Spleen (tissue), 11 donors: ENCODE measurements around the gene ANKRD2. TPM values are rescaled to one million over a fixed set of nuclear protein-coding genes. Genes with fewer than 3 reads are reported as not detected.

Source experiments
- DNase-seq: peaks from one replicate; pipeline ENCODE4 v3.0.0-alpha.2; 2020
- H3K27ac ChIP-seq, 8 donors: fragments of 200-600 bp; sonication (generic) in 7 of 8; 1 replicate in 4 of 8; 2 replicates in 4 of 8; pipeline versions ENCODE4 v1.5.0 to v1.8.0; 2016 to 2021; ENCODE audit warnings: inconsistent platforms in 4 of 8, mild to moderate bottlenecking in 4 of 8, moderate library complexity in 1 of 8
- H3K27me3 ChIP-seq, 7 donors: fragments of 200-600 bp; sonication (generic) in 6 of 7; replicated peaks in 1 of 7; 1 replicate in 4 of 7; 2 replicates in 3 of 7; pipeline versions ENCODE4 v1.5.0 to v1.8.0; 2016 to 2021; ENCODE audit warnings: inconsistent platforms in 3 of 7, mild to moderate bottlenecking in 1 of 7
- H3K36me3 ChIP-seq, 6 donors: fragments of 200-600 bp; sonication (generic) in 5 of 6; 1 replicate in 4 of 6; 2 replicates in 2 of 6; pipeline versions ENCODE4 v1.5.0 to v1.8.0; 2016 to 2021; ENCODE audit warnings: inconsistent platforms in 2 of 6
- H3K4me1 ChIP-seq, 6 donors: fragments of 200-600 bp; sonication (generic) in 5 of 6; 1 replicate in 3 of 6; 2 replicates in 3 of 6; pipeline versions ENCODE4 v1.5.0 to v1.8.0; 2016 to 2021; ENCODE audit warnings: inconsistent platforms in 3 of 6
- H3K4me3 ChIP-seq, 8 donors: fragments of 200-600 bp; sonication (generic) in 7 of 8; 1 replicate in 4 of 8; 2 replicates in 4 of 8; pipeline versions ENCODE4 v1.5.0 to v1.8.0; 2016 to 2021; ENCODE audit warnings: inconsistent platforms in 4 of 8, mild to moderate bottlenecking in 4 of 8, moderate library complexity in 2 of 8
- H3K9me3 ChIP-seq, 8 donors: fragments of 200-600 bp; sonication (generic) in 7 of 8; 1 replicate in 4 of 8; 2 replicates in 4 of 8; pipeline versions ENCODE4 v1.5.0 to v1.8.0; 2016 to 2021; ENCODE audit warnings: inconsistent platforms in 4 of 8
- POLR2A ChIP-seq, 3 donors: fragments of 450-650 bp; IDR thresholded peaks; one replicate each; pipeline ENCODE4 v1.5.1; 2017; ENCODE audit warnings: antibody characterized with exemption in 3 of 3, mild to moderate bottlenecking in 1 of 3
- POLR2AphosphoS5 ChIP-seq, 3 donors: sonication (generic); formaldehyde crosslinking; IDR thresholded peaks; one replicate each; pipeline ENCODE4 v1.5.1; 2017; ENCODE audit warnings: antibody characterized with exemption in 3 of 3
- WGBS, 5 donors: extraction: QIAGEN DNeasy Blood & Tissue Kit in 3 of 5; methylation state at CpG; one replicate each; pipeline versions ENCODE4 v1.1.5 to v1.1.7; 2013 to 2018; 5-methylcytosine and 5-hydroxymethylcytosine counted together
- intact Hi-C: fragments of 100-400 bp; cut with DNase I; formaldehyde crosslinking; loops from one replicate; pipeline ENCODE4 v1.15.0; 2023; ENCODE audit warnings: low total_unique reads
- polyA plus RNA-seq, 3 donors: library from polyadenylated mRNA; stranded (reverse); fragments of 200-250 nt; gene quantifications; one replicate each; pipeline ENCODE4 v1.2.1, GENCODE V29; 2013
- total RNA-seq, 7 donors: library from RNA; depleted of rRNA in 3 of 7; stranded (reverse); fragments of >200 nt in 3 of 7; fragmentation: NEBNext Ultra II Directional in 4 of 7; extraction: Animal tissue kit (Norgen Biotek cat#: 25700) in 4 of 7; gene quantifications; one replicate each; pipeline versions ENCODE4 v1.1.0 to v1.2.1, GENCODE V29; 2016 to 2021
- TF ChIP-seq, protein P1 (sequence below), 11 experiments: fragments of 200-600 bp in 7 of 11; fragments of 450-650 bp in 4 of 11; sonication (generic) in 4 of 11; IDR thresholded peaks in 8 of 11; conservative IDR thresholded peaks in 3 of 11; 1 replicate in 7 of 11; 2 replicates in 4 of 11; pipeline versions ENCODE4 v1.4.0 to v1.8.0; 2016 to 2021; ENCODE audit warnings: antibody characterized with exemption in 11 of 11, inconsistent platforms in 4 of 11, mild to moderate bottlenecking in 1 of 11
- donor health status: healthy with polysubstance abuse.
- donor health status: DM: no; HTN: no; CAD: no; lungs with moderate emphysema.
- donor health status: DM: no; HTN: no; CAD: no.
- donor health status: Bipolar disorder and iron deficiency.
- donor health status: healthy.
- donor health status: DM: no; HTN: no; CAD: no.
- donor health status: DM: yes; HTN: yes; CAD: no.

The ANKRD2 gene
- total and polyA plus RNA-seq, 10 donors: 0.10 to 0.52 (median 0.18) TPM; not detected in 7

DNA sequence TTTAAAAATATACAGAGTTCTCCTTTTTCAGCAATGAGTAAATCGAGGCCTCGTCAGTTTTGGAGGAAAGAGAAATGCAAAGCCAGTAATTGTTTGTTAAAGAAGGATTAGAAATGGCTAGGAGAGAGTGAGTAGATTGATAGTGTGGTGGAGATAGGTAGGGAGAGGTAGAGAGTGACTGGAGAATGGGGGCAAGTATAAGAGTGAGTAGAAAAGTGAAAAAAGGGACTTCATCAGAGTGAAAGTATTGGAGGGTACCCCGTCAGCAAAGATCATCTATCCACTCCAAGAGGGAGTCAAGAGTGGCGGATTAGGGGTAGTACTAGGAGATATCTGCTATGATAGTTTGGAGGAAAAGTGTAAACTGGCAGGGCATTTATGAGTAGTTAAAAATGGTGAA, 9.2 kb upstream of the ANKRD2 start:
- no peaks in the 10 kb centered on the region for H3K9me3 ChIP-seq
- H3K27me3 ChIP-seq: no peaks in the 10 kb centered on the region
- 91 to 96% (median 95%) methylated on average over 4 of the region's 4 CpGs for WGBS, 5 donors
- H3K4me1 ChIP-seq: peaks cover 0 to 5% (median 0%) of the 10 kb centered on the region in 6 donors
- intact Hi-C loops: no loop called here
- no peak for TF ChIP-seq POLR2A (IDR thresholded peaks at IDR 0.05)
- no peak for TF ChIP-seq POLR2AphosphoS5 (IDR thresholded peaks at IDR 0.05)
- TF ChIP-seq, protein P1, sequence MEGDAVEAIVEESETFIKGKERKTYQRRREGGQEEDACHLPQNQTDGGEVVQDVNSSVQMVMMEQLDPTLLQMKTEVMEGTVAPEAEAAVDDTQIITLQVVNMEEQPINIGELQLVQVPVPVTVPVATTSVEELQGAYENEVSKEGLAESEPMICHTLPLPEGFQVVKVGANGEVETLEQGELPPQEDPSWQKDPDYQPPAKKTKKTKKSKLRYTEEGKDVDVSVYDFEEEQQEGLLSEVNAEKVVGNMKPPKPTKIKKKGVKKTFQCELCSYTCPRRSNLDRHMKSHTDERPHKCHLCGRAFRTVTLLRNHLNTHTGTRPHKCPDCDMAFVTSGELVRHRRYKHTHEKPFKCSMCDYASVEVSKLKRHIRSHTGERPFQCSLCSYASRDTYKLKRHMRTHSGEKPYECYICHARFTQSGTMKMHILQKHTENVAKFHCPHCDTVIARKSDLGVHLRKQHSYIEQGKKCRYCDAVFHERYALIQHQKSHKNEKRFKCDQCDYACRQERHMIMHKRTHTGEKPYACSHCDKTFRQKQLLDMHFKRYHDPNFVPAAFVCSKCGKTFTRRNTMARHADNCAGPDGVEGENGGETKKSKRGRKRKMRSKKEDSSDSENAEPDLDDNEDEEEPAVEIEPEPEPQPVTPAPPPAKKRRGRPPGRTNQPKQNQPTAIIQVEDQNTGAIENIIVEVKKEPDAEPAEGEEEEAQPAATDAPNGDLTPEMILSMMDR (IDR thresholded peaks at IDR 0.05 in 8 of 11, conservative IDR thresholded peaks at IDR 0.05 in 3 of 11): no peak
- DNase-seq: no peak
- no peak overlapping the region for H3K27ac ChIP-seq
- no peak overlapping the region for H3K4me3 ChIP-seq
- peaks cover 0 to 10% (median 2%) of the 10 kb centered on the region in 6 donors for H3K36me3 ChIP-seq

- Histone ChIP-seq H3K27me3 (no peaks in the 10 kb centered on the region), H3K27ac (no peak overlapping the region), H3K4me3 (no peak overlapping the region), H3K4me1 (peaks cover 0 to 5% (median 0%) of the 10 kb centered on the region in 6 donors), H3K36me3 (peaks cover 0 to 24% (median 8%) of the 10 kb centered on the region in 6 donors), H3K9me3 (no peaks in the 10 kb centered on the region)
- peak; percentile 3 for DNase-seq
- intact Hi-C loops: no loop called here
- WGBS, 5 donors: 90 to 95% (median 93%) methylated on average over 4 of the region's 4 CpGs
- TF ChIP-seq POLR2AphosphoS5 (IDR thresholded peaks at IDR 0.05) (no peak), POLR2A (IDR thresholded peaks at IDR 0.05) (no peak)
- TF ChIP-seq, protein P1 (IDR thresholded peaks at IDR 0.05 in 8 of 11, conservative IDR thresholded peaks at IDR 0.05 in 3 of 11): no peak
Measured at GRCh38 chr10:97564776-97565175, 7.8 kb upstream of the ANKRD2 start.

DNA sequence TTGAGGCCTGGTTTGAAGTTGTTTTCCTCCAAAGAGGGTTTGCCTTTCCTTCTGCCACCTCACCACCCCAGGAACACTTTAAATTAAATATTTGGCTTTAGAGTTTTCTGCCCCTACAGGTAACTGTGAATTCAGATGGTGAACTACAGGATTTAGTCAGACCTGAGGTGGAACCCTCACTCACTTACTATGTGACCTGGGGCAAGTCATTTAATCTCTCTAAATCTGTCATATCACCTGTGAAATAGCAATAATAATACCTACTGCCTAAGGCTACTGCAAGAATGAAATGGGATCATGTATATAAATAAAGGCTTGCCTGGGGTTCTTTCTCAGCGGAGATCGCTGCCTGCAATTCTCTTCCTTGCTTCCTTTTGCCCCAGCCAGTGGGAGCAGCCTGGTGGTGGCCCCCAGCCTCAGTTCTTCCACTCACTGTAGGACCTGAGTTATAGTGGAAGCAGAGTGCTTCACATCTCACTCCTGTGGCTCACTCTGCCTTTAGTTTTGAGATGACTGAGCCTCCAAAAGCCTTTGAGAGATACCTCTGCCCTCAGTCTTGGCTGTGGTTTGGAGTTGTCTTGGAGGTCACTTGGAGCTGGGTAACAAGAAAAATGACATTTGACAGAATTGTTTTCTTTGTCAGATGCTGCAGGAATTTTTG, 6.1 kb upstream of the ANKRD2 start:
- WGBS, 5 donors: 73 to 98% (median 87%) methylated on average over 2 of the region's 2 CpGs
- H3K9me3 ChIP-seq: no peaks in the 10 kb centered on the region
- H3K27ac ChIP-seq: no peak overlapping the region
- H3K36me3 ChIP-seq: peaks cover 0 to 41% (median 13%) of the 10 kb centered on the region in 6 donors
- no peak overlapping the region for H3K4me3 ChIP-seq
- no peaks in the 10 kb centered on the region for H3K27me3 ChIP-seq
- intact Hi-C loops: no loop called here
- no peak for DNase-seq
- H3K4me1 ChIP-seq: no peaks in the 10 kb centered on the region
- TF ChIP-seq, protein P1 (IDR thresholded peaks at IDR 0.05 in 8 of 11, conservative IDR thresholded peaks at IDR 0.05 in 3 of 11): no peak
- TF ChIP-seq POLR2AphosphoS5 (IDR thresholded peaks at IDR 0.05) (no peak), POLR2A (IDR thresholded peaks at IDR 0.05) (no peak)

GRCh38 chr10:97567891-97568290, 4.7 kb upstream of the ANKRD2 start:
- Histone ChIP-seq H3K36me3 (peaks cover 0 to 47% (median 13%) of the 10 kb centered on the region in 6 donors), H3K27me3 (no peaks in the 10 kb centered on the region), H3K4me1 (peaks cover 0 to 11% (median 8%) of the 10 kb centered on the region in 6 donors), H3K4me3 (no peak overlapping the region), H3K27ac (no peak overlapping the region), H3K9me3 (no peaks in the 10 kb centered on the region)
- 89 to 96% (median 95%) methylated on average over 15 of the region's 15 CpGs for WGBS, 5 donors
- no peak for TF ChIP-seq POLR2AphosphoS5 (IDR thresholded peaks at IDR 0.05)
- TF ChIP-seq, protein P1 (IDR thresholded peaks at IDR 0.05 in 8 of 11, conservative IDR thresholded peaks at IDR 0.05 in 3 of 11): no peak
- no peak for TF ChIP-seq POLR2A (IDR thresholded peaks at IDR 0.05)
- intact Hi-C loops: no loop called here
- peak; percentile 49 for DNase-seq
